ENCODE results near the gene CCNQ. TPM values are rescaled to one million over a fixed set of nuclear protein-coding genes. Genes with fewer than 3 reads are reported as not detected.

CCNQ gene
- total RNA-seq, 2 donors from 2014 or later: 8.6 to 23.9 TPM

- Histone ChIP-seq H3K27me3 (no peaks in the 10 kb centered on the region), H3K4me1 (peaks cover 23% of the 10 kb centered on the region), H3K9me3 (no peaks in the 10 kb centered on the region), H3K4me3 (no peak overlapping the region), H3K27ac (no peak overlapping the region), H3K36me3 (replicated peaks in 1 of 2; ENCODE audit: insufficient read depth in 1 of 2, low read depth in 2 of 2) (no peaks in the 10 kb centered on the region)
- ATAC-seq: no peak
- intact Hi-C loops (cut with DNase I): no loop called here
- no peak for TF ChIP-seq POLR2A (IDR thresholded peaks at IDR 0.05)
- WGBS, 2 donors: 82 to 86% methylated on average over 7 to 12 of the region's 12 CpGs
- DNase-seq: peak in 1 of 4 donors; percentile 0
These were observed 2.7 kb upstream of the CCNQ start for GRCh38 chrX:153601511-153602110.

GRCh38 chrX:153600921-153601320, 2.0 kb upstream of the CCNQ start:
- Histone ChIP-seq H3K27me3 (no peaks in the 10 kb centered on the region), H3K4me1 (peaks cover 23% of the 10 kb centered on the region), H3K4me3 (no peak overlapping the region), H3K9me3 (no peaks in the 10 kb centered on the region), H3K27ac (no peak overlapping the region), H3K36me3 (replicated peaks in 1 of 2; ENCODE audit: insufficient read depth in 1 of 2, low read depth in 2 of 2) (no peaks in the 10 kb centered on the region)
- ATAC-seq (no peak), DNase-seq (peak in 1 of 4 donors; percentile 2)
- WGBS, 2 donors: 100% methylated on average over 2 of the region's 7 CpGs; no CpG with 5 or more reads in 1 of the 2 donors
- intact Hi-C loops (cut with DNase I): no loop called here
- TF ChIP-seq, protein P1, sequence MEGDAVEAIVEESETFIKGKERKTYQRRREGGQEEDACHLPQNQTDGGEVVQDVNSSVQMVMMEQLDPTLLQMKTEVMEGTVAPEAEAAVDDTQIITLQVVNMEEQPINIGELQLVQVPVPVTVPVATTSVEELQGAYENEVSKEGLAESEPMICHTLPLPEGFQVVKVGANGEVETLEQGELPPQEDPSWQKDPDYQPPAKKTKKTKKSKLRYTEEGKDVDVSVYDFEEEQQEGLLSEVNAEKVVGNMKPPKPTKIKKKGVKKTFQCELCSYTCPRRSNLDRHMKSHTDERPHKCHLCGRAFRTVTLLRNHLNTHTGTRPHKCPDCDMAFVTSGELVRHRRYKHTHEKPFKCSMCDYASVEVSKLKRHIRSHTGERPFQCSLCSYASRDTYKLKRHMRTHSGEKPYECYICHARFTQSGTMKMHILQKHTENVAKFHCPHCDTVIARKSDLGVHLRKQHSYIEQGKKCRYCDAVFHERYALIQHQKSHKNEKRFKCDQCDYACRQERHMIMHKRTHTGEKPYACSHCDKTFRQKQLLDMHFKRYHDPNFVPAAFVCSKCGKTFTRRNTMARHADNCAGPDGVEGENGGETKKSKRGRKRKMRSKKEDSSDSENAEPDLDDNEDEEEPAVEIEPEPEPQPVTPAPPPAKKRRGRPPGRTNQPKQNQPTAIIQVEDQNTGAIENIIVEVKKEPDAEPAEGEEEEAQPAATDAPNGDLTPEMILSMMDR (IDR thresholded peaks at IDR 0.05): no peak
- no peak for TF ChIP-seq POLR2A (IDR thresholded peaks at IDR 0.05)

DNA sequence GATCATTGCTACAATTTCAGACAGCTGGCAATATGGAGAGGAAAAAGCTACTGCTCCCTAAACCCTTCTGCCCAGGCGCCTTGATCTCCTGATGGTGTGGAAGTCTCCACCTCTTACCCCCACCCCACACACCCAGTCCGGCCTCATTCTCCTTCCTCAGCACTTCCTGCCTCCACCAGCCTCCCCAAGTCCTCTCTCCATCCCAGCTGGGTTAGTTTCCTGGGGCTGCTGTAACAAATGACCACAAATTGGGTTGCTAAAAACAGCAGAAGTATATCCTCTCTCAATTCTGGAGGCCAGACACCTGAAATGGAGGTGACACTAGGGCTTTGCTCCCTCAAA, 1.1 kb upstream of the CCNQ start:
- no peaks in the 10 kb centered on the region for H3K36me3 ChIP-seq (replicated peaks in 1 of 2; ENCODE audit: insufficient read depth in 1 of 2, low read depth in 2 of 2)
- 0 to 23% methylated on average over 2 of the region's 2 CpGs for WGBS, 2 donors
- H3K27me3 ChIP-seq: no peaks in the 10 kb centered on the region
- ATAC-seq (no peak), DNase-seq (no peak)
- TF ChIP-seq, protein P1 (IDR thresholded peaks at IDR 0.05): no peak
- TF ChIP-seq POLR2A (IDR thresholded peaks at IDR 0.05): no peak
- peaks cover 23% of the 10 kb centered on the region for H3K4me1 ChIP-seq
- H3K9me3 ChIP-seq: no peaks in the 10 kb centered on the region
- no peak overlapping the region for H3K4me3 ChIP-seq
- intact Hi-C loops (cut with DNase I): no loop called here
- H3K27ac ChIP-seq: no peak overlapping the region

DNA sequence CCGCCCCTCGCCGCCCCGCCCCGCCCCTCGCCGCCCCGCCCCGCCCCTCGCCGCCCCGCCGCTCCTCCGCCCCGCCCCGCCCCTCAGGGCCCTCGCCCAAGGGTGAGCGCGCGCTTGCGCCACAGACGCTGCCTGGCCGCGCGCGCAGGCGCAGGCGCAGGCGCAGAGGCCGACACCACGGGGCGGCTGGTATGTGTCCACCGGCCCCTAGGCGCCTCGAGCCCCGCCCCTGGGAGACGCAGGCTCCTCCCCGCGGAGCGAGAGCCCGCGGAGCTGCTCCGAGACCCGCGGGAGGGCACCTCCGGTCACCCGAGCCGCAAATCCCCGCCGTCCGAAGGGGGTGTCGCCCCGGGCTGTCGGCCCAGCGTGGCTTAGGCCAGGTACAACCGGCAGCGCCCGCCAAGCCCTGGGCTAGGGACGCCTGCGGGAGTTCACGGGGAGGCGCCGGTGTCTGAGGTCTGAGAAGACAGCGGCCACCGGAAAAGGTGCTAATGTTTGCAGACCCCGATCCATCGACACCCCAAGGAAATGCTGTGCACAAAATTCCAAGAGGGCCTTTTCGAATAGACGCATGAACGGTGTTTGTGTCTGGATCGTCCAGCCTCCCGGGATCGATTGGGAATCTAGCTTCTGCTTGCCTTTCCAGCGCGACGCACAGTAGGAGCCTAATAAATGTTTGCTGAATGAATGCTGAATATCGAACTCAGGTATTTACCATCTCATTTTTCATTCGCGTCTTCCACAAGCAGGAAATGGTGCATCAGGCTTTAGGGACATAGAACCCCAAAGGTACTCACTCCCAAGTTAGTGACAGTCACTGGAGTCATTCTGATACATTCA, 473 bp upstream of the CCNQ start:
- peaks cover 23% of the 10 kb centered on the region for H3K4me1 ChIP-seq
- peak in 2 of 3 donors; percentile 28 to 40 for TF ChIP-seq POLR2A (IDR thresholded peaks at IDR 0.05)
- TF ChIP-seq, protein P1 (IDR thresholded peaks at IDR 0.05): peak in 1 of 7 experiments; percentile 14
- peak; percentile 98 for ATAC-seq
- intact Hi-C loops (cut with DNase I): loop anchor here (5.0 kb wide), 1 partner anchor 647 kb away; no protein-coding TSS in a partner anchor
- peak; percentile 90 to 94 (median 92) for DNase-seq
- H3K27me3 ChIP-seq: no peaks in the 10 kb centered on the region
- peak overlapping the region in 3 of 4 donors; percentile 50 to 79 (median 75) for H3K27ac ChIP-seq
- no peaks in the 10 kb centered on the region for H3K9me3 ChIP-seq
- no peaks in the 10 kb centered on the region for H3K36me3 ChIP-seq (replicated peaks in 1 of 2; ENCODE audit: insufficient read depth in 1 of 2, low read depth in 2 of 2)
- WGBS, 2 donors: 0% methylated on average over 3 to 26 of the region's 79 CpGs
- H3K4me3 ChIP-seq: peak overlapping the region in 1 of 2 donors; percentile 39

DNA sequence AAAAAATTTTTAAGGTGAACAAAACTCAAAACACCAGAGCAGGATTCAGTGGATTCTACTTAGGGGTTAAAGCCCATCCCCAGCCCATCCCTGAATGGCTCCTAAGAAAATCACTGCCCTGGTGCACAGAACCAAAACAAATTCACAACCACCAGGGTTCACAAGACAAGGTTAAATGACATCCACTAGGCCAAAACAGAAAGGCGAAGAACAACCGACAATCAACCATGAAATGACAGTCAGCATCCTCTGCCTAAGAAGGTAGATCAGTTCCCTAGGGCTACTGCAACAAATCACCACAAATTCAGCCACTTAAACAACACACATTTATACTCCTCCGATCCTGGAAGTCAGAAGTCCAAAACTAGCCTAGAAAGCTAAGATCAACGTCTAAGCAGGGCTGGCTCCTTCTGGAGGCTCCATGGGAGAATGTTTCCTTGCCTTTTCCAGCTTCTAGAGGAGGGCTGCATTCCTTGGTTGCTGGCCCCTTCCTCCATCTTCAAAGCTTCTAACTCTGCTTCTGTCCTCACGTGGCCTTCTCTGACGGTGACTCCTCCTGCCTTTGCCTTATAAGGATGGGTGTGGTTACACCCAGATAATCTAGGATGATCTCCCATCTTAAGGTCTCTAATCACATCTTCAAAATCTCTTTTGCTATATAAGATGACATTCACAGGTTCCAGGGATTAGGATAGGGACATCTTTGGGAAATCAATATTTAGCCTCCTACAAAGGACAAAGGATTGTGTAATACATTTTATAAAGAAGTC, 1.8 kb downstream of the CCNQ start:
- WGBS, 2 donors: 80 to 94% methylated on average over 4 to 5 of the region's 6 CpGs
- no peaks in the 10 kb centered on the region for H3K9me3 ChIP-seq
- DNase-seq (no peak), ATAC-seq (no peak)
- no peak for TF ChIP-seq POLR2A (IDR thresholded peaks at IDR 0.05)
- TF ChIP-seq, protein P1 (IDR thresholded peaks at IDR 0.05): no peak
- no peaks in the 10 kb centered on the region for H3K27me3 ChIP-seq
- no peak overlapping the region for H3K27ac ChIP-seq
- H3K36me3 ChIP-seq (replicated peaks in 1 of 2; ENCODE audit: insufficient read depth in 1 of 2, low read depth in 2 of 2): no peaks in the 10 kb centered on the region
- intact Hi-C loops (cut with DNase I): loop anchor here (5.0 kb wide), 1 partner anchor 645 kb away; no protein-coding TSS in a partner anchor
- H3K4me3 ChIP-seq: no peak overlapping the region
- peaks cover 23% of the 10 kb centered on the region for H3K4me1 ChIP-seq
